MM.1S (cell line): ENCODE measurements around the gene CMTM4.

Source experiments
- DNase-seq: peaks from one replicate; pipeline ENCODE4 v3.0.0-alpha.2; 2015
- H2AFZ ChIP-seq: fragments of 300-600 bp; sonication (generic); 2 replicates; pipeline ENCODE4 v1.6.0; 2016; ENCODE audit warnings: antibody characterized with exemption, low read length
- H3F3A ChIP-seq: fragments of 300-600 bp; sonication (generic); 2 replicates; pipeline ENCODE4 v1.6.1; 2016; ENCODE audit warnings: mild to moderate bottlenecking, antibody characterized with exemption, low read length, moderate library complexity, mixed read lengths; ENCODE audit not compliant: insufficient read depth
- H3K27ac ChIP-seq: fragments of 300-600 bp; sonication (generic); 2 replicates; pipeline ENCODE4 v1.5.1; 2016; ENCODE audit warnings: mild to moderate bottlenecking, low read length
- H3K27me3 ChIP-seq: fragments of 300-600 bp; sonication (generic); replicated peaks from 2 replicates; pipeline ENCODE4 v1.6.0; 2016; ENCODE audit warnings: low read length; ENCODE audit not compliant: insufficient read depth
- H3K36me3 ChIP-seq: fragments of 300-600 bp; sonication (generic); replicated peaks from 2 replicates; pipeline ENCODE4 v1.6.1; 2016; ENCODE audit warnings: mild to moderate bottlenecking, low read length, mixed read lengths; ENCODE audit not compliant: insufficient read depth
- H3K4me1 ChIP-seq: fragments of 300-600 bp; sonication (generic); 2 replicates; pipeline ENCODE4 v1.6.1; 2016; ENCODE audit warnings: low read length, mixed read lengths
- H3K4me2 ChIP-seq: fragments of 300-600 bp; sonication (generic); 2 replicates; pipeline ENCODE4 v1.6.0; 2016; ENCODE audit warnings: low read depth, low read length
- H3K4me3 ChIP-seq: fragments of 300-600 bp; sonication (generic); 2 replicates; pipeline ENCODE4 v1.5.1; 2016; ENCODE audit warnings: low read length, mixed read lengths
- H3K79me2 ChIP-seq: fragments of 300-600 bp; sonication (generic); 2 replicates; pipeline ENCODE4 v1.6.1; 2016; ENCODE audit warnings: mixed run types, low read length, mixed read lengths
- H3K9ac ChIP-seq: fragments of 300-600 bp; sonication (generic); 2 replicates; pipeline ENCODE4 v1.6.1; 2016; ENCODE audit warnings: low read length, mixed read lengths
- H3K9me2 ChIP-seq: fragments of 300-600 bp; sonication (generic); replicated peaks from 2 replicates; pipeline ENCODE4 v1.6.1; 2016; ENCODE audit warnings: mild to moderate bottlenecking, low read length, mixed read lengths; ENCODE audit not compliant: insufficient read depth
- H3K9me3 ChIP-seq: fragments of 300-600 bp; sonication (generic); replicated peaks from 2 replicates; pipeline ENCODE4 v1.6.1; 2016; ENCODE audit warnings: mild to moderate bottlenecking, low read length, mixed read lengths; ENCODE audit not compliant: insufficient read depth
- H4K20me1 ChIP-seq: fragments of 300-600 bp; sonication (generic); 2 replicates; pipeline ENCODE4 v1.6.1; 2016; ENCODE audit warnings: mild to moderate bottlenecking, low read length, moderate library complexity, mixed read lengths; ENCODE audit not compliant: insufficient read depth
- EZH2 ChIP-seq: fragments of 300-600 bp; sonication (generic); optimal IDR thresholded peaks from 2 replicates; pipeline ENCODE3; 2017; ENCODE audit warnings: low read depth, mild to moderate bottlenecking, antibody characterized with exemption, low read length, mixed read lengths
- EZH2phosphoT487 ChIP-seq: fragments of 300-600 bp; sonication (generic); IDR thresholded peaks from 2 replicates; pipeline ENCODE4 v1.6.1; 2018; ENCODE audit warnings: antibody characterized with exemption, low read length
- TF ChIP-seq, protein P1 (sequence below): fragments of 300-600 bp; sonication (generic); IDR thresholded peaks from 2 replicates; pipeline ENCODE4 v1.5.1; 2016; ENCODE audit warnings: antibody characterized with exemption, low read length, mixed read lengths

Gene CMTM4

DNA sequence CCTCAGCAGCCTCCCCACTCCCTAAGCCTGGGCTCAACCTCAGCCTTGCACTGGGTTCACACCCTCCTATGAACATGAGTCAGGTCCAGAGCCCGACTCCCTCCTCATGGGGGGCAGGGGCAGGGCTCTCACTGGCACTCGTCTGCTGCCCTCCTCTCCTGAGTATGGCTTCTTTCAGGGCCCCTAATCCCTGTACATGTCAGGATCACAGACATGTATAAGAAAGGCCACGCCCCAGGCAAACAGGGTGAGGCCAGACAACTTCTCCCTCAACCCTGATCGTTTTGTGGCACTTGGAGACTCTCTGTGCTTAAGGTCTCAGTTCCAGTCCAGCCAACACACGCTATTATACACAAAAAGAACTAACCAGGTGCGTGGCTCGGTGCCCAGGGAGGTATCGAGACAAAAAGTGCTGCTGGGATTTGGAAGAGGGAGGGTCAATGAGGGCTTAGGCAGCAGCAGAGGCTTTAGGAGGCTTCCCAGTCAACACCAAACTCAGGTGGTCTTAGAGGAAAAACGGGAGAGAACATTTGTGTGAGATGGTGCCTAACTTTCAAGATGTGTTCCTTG, 46.8 kb downstream of the CMTM4 start:
- peaks cover 17% of the 10 kb centered on the region for H3K79me2 ChIP-seq
- H3K27ac ChIP-seq = no peak overlapping the region
- peaks cover 10% of the 10 kb centered on the region; the same call in 1 of the 2 replicates for H3F3A ChIP-seq
- H3K27me3 ChIP-seq = no peaks in the 10 kb centered on the region
- H3K9me2 ChIP-seq = no peaks in the 10 kb centered on the region
- TF ChIP-seq, protein P1, sequence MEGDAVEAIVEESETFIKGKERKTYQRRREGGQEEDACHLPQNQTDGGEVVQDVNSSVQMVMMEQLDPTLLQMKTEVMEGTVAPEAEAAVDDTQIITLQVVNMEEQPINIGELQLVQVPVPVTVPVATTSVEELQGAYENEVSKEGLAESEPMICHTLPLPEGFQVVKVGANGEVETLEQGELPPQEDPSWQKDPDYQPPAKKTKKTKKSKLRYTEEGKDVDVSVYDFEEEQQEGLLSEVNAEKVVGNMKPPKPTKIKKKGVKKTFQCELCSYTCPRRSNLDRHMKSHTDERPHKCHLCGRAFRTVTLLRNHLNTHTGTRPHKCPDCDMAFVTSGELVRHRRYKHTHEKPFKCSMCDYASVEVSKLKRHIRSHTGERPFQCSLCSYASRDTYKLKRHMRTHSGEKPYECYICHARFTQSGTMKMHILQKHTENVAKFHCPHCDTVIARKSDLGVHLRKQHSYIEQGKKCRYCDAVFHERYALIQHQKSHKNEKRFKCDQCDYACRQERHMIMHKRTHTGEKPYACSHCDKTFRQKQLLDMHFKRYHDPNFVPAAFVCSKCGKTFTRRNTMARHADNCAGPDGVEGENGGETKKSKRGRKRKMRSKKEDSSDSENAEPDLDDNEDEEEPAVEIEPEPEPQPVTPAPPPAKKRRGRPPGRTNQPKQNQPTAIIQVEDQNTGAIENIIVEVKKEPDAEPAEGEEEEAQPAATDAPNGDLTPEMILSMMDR = no peak
- no peak for TF ChIP-seq EZH2
- TF ChIP-seq EZH2phosphoT487 = no peak
- no peak overlapping the region for H2AFZ ChIP-seq
- no peaks in the 10 kb centered on the region for H3K36me3 ChIP-seq
- no peak for DNase-seq
- H3K9ac ChIP-seq = no peak overlapping the region
- H3K9me3 ChIP-seq = no peaks in the 10 kb centered on the region
- no peak overlapping the region for H3K4me2 ChIP-seq
- H3K4me1 ChIP-seq = peaks cover 19% of the 10 kb centered on the region
- no peaks in the 10 kb centered on the region for H4K20me1 ChIP-seq
- H3K4me3 ChIP-seq = no peak overlapping the region

DNA sequence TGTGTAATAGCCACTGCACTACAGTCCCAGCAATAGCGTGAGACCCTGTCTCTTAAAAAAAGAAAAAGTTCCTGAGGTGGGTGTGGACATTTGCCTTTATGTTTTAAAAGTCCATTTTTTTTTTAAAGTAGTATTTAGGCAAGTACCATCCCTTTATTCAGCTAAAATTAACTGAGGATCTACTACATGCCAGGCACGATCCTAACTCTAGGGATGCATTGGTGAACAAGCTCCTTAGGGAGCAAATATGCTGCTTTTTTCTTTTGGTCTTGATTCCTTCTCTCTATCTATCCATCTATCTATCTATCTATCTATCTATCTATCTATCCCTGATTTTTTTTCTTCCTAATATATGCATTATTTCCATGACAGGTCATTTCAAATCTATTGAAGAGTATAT, 47.4 kb downstream of the CMTM4 start:
- no peaks in the 10 kb centered on the region for H3K36me3 ChIP-seq

DNA sequence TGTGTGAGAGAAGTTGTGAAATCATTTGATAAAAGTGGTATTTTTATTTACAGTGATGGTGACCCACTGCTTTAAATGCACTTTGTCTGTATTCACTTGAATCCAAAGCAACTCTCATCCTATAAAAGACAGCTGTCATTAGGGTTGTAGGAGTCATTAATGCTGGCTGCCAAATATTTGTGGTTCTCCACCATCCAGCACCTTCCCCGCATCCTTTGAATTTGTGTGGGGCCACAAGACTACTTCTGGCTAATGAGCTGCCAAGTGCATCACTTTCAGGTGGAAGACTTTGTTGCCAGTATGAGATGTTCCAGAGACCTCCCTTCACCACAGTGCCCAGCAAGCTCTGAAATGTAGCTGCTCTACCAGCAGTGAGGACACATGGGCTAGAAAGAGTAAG, 48.7 kb downstream of the CMTM4 start:
- no peak overlapping the region for H3K9ac ChIP-seq
- no peaks in the 10 kb centered on the region for H3K27me3 ChIP-seq
- H4K20me1 ChIP-seq = no peaks in the 10 kb centered on the region
- no peaks in the 10 kb centered on the region for H3K9me3 ChIP-seq
- no peak for DNase-seq
- peaks cover 3% of the 10 kb centered on the region; the same call in 1 of the 2 replicates for H3F3A ChIP-seq
- H3K4me3 ChIP-seq = no peak overlapping the region
- no peaks in the 10 kb centered on the region for H3K36me3 ChIP-seq
- no peaks in the 10 kb centered on the region for H3K9me2 ChIP-seq
- H2AFZ ChIP-seq = no peak overlapping the region
- TF ChIP-seq EZH2 (no peak), EZH2phosphoT487 (no peak)
- TF ChIP-seq, protein P1 = no peak
- no peak overlapping the region for H3K4me2 ChIP-seq
- no peak overlapping the region for H3K27ac ChIP-seq
- H3K79me2 ChIP-seq = peaks cover 13% of the 10 kb centered on the region
- peaks cover 9% of the 10 kb centered on the region for H3K4me1 ChIP-seq

More for the DNA sequence above, 47.4 kb downstream of the CMTM4 start:
- H3K9ac ChIP-seq = no peak overlapping the region
- no peaks in the 10 kb centered on the region for H3K9me2 ChIP-seq
- no peaks in the 10 kb centered on the region for H3K9me3 ChIP-seq
- peaks cover 19% of the 10 kb centered on the region for H3K4me1 ChIP-seq
- no peaks in the 10 kb centered on the region for H3K27me3 ChIP-seq
- no peak for DNase-seq
- H3K4me2 ChIP-seq = no peak overlapping the region
- TF ChIP-seq EZH2 (no peak), EZH2phosphoT487 (no peak)
- TF ChIP-seq, protein P1 = no peak
- no peak overlapping the region for H2AFZ ChIP-seq
- H4K20me1 ChIP-seq = no peaks in the 10 kb centered on the region
- H3K79me2 ChIP-seq = peaks cover 13% of the 10 kb centered on the region
- H3K4me3 ChIP-seq = no peak overlapping the region
- no peak overlapping the region for H3K27ac ChIP-seq
- peaks cover 10% of the 10 kb centered on the region; the same call in 1 of the 2 replicates for H3F3A ChIP-seq
